Thyroid gland (tissue), 4 donors: ENCODE data around the gene ZNF85. TPM values are rescaled to one million over a fixed set of nuclear protein-coding genes. Genes with fewer than 3 reads are reported as not detected.
"Not testable (repeated sequence)": the region's sequence is repeated elsewhere in the genome, so short reads cannot be mapped to it uniquely, and the experiment has no call there.

Source experiments
- DNase-seq, 2 donors: peaks; one replicate each; pipeline ENCODE4 v3.0.0-alpha.2; 2019
- H3K27ac ChIP-seq, 3 donors: fragments of 200-600 bp; sonication (generic); 1 replicate in 2 of 3; 2 replicates in 1 of 3; pipeline ENCODE4 v1.5.1; 2016 to 2019; ENCODE audit warnings: mild to moderate bottlenecking in 1 of 3, moderate library complexity in 1 of 3
- H3K27me3 ChIP-seq: fragments of 200-600 bp; sonication (generic); one replicate; pipeline ENCODE4 v1.5.1; 2019
- H3K36me3 ChIP-seq, 2 donors: fragments of 200-600 bp; sonication (generic); one replicate each; pipeline ENCODE4 v1.5.1; 2016 to 2019
- H3K4me1 ChIP-seq, 2 donors: fragments of 200-600 bp; sonication (generic); one replicate each; pipeline ENCODE4 v1.5.1; 2017 to 2019
- H3K4me3 ChIP-seq, 3 donors: fragments of 200-600 bp; sonication (generic); replicated peaks in 1 of 3; 1 replicate in 2 of 3; 2 replicates in 1 of 3; pipeline ENCODE4 v1.5.1; 2016; ENCODE audit warnings: mild to moderate bottlenecking in 1 of 3
- H3K9me3 ChIP-seq: fragments of 200-600 bp; sonication (generic); one replicate; pipeline ENCODE4 v1.5.1; 2017
- POLR2A ChIP-seq, 2 donors: fragments of 450-650 bp; IDR thresholded peaks; one replicate each; pipeline ENCODE4 v1.6.1; 2017; ENCODE audit warnings: antibody characterized with exemption in 2 of 2, mild to moderate bottlenecking in 2 of 2, moderate library complexity in 1 of 2
- WGBS, 2 donors: methylation state at CpG; one replicate each; pipeline ENCODE4 v1.1.5; 2017; 5-methylcytosine and 5-hydroxymethylcytosine counted together
- intact Hi-C: fragments of 100-400 bp; cut with DNase I; formaldehyde crosslinking; loops from one replicate; pipeline ENCODE4 v1.15.1; 2023
- total RNA-seq, 4 donors: library from RNA; depleted of rRNA; stranded (reverse); fragments of >200 nt; gene quantifications; one replicate each; pipeline ENCODE4 v1.2.3, GENCODE V29; 2016
- TF ChIP-seq, protein P1 (sequence below), 6 experiments: fragments of 200-600 bp in 3 of 6; fragments of 450-650 bp in 3 of 6; sonication (generic) in 3 of 6; IDR thresholded peaks; one replicate each; pipeline ENCODE4 v1.5.1; 2016 to 2019; ENCODE audit warnings: antibody characterized with exemption in 6 of 6, mild to moderate bottlenecking in 2 of 6, inconsistent platforms in 1 of 6, moderate library complexity in 1 of 6

Gene ZNF85
- total RNA-seq, 4 donors from 2014 or later: 12.5 to 30.3 (median 22.5) TPM

DNA sequence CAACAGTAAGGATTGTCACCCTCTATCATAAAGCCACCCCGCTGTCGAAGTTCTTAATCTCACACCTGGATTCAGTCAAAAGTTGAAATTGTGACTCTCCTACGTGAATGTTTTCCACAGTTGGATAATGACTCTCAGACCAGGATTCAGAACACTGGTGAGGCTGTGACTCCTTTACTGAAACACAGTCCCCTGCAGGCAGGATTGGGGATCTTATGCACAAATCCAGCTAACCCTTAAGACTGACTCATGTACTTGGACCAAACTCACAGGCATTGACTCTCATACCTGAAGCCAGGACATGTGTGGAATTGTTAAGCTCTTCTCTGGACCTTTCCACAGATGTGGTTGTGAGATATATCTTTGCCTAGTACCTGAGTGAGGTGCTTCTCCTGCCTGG lies 46.8 kb downstream of the ZNF85 start:
- H3K27me3 ChIP-seq: no peaks in the 10 kb centered on the region
- no peak for DNase-seq

DNA sequence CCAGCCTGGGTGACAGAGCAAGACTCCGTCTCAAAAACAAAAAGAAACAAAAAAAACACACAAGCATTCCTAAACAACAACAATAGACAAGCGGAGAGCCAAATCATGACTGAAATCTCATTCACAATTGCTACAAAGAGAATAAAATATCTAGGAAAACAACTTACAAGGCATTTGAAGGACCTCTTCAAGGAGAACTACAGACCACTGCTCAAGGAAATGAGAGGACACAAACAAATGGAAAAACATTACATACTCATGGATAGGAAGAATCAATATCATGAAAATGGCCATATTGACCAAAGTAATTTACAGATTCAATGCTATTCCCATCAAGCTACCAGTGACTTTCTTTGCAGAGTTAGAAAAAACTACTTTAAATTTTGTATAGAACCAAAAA lies 69.7 kb downstream of the ZNF85 start:
- 96% methylated on average over 2 of the region's 2 CpGs for WGBS, 2 donors
- H3K4me1 ChIP-seq, H3K36me3 ChIP-seq, intact Hi-C loops, H3K4me3 ChIP-seq, H3K27me3 ChIP-seq, DNase-seq, H3K9me3 ChIP-seq, H3K27ac ChIP-seq: not testable (repeated sequence)

More for the DNA sequence above, 46.8 kb downstream of the ZNF85 start:
- TF ChIP-seq, protein P1, sequence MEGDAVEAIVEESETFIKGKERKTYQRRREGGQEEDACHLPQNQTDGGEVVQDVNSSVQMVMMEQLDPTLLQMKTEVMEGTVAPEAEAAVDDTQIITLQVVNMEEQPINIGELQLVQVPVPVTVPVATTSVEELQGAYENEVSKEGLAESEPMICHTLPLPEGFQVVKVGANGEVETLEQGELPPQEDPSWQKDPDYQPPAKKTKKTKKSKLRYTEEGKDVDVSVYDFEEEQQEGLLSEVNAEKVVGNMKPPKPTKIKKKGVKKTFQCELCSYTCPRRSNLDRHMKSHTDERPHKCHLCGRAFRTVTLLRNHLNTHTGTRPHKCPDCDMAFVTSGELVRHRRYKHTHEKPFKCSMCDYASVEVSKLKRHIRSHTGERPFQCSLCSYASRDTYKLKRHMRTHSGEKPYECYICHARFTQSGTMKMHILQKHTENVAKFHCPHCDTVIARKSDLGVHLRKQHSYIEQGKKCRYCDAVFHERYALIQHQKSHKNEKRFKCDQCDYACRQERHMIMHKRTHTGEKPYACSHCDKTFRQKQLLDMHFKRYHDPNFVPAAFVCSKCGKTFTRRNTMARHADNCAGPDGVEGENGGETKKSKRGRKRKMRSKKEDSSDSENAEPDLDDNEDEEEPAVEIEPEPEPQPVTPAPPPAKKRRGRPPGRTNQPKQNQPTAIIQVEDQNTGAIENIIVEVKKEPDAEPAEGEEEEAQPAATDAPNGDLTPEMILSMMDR (IDR thresholded peaks at IDR 0.05): no peak
- TF ChIP-seq POLR2A (IDR thresholded peaks at IDR 0.05): no peak
- no peaks in the 10 kb centered on the region for H3K36me3 ChIP-seq
- H3K27ac ChIP-seq: no peak overlapping the region
- intact Hi-C loops: no loop called here
- no peak overlapping the region for H3K4me3 ChIP-seq
- no peaks in the 10 kb centered on the region for H3K9me3 ChIP-seq
- H3K4me1 ChIP-seq: no peaks in the 10 kb centered on the region
- 92 to 98% methylated on average over 3 of the region's 3 CpGs for WGBS, 2 donors

DNA sequence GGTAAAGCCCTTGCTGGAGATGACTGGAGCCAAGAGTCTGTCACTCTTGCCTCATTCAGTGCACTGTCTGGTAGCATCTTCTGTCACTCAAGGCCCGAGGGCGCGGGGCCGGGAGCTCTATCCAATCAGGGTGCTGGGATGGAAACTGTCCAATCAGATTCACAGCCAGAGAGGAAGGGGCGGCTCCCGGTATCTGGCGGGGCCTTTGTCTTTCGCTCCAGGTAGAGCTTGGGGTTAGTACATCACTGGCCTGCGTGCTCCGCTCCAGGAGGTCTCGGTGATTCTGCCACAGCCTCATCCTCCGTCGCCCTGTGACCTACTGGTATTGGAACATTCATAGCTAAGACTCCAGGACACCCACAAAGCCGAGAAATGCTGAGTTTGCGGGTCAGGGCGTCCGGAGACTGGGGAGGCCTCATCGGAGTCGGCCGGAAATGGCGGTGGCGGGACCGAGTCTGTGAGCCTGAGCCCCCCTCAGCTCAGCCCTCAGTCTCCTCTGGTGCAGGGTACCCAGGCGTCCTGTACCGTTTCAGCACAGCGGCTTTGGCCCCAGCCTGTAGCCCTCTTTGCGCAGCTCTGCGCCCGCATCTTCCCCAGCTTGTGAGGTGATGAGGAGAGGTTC lies 76.8 kb downstream of the ZNF85 start:
- peak; percentile 92 to 95 for DNase-seq
- Histone ChIP-seq H3K4me1 (peaks cover 3 to 5% of the 10 kb centered on the region in 2 donors), H3K36me3 (no peaks in the 10 kb centered on the region), H3K9me3 (no peaks in the 10 kb centered on the region), H3K27ac (no peak overlapping the region), H3K27me3 (no peaks in the 10 kb centered on the region), H3K4me3 (peak overlapping the region in 2 of 3 donors; percentile 14 to 36)
- no peak for TF ChIP-seq POLR2A (IDR thresholded peaks at IDR 0.05)
- TF ChIP-seq, protein P1 (IDR thresholded peaks at IDR 0.05): no peak
- intact Hi-C loops: no loop called here
- WGBS, 2 donors: 1 to 11% methylated on average over 18 to 26 of the region's 29 CpGs

Other genes starting within 250 kb of the ZNF85 start
- 10 to 100 TPM; 12.3 to 22.1 (median 14.4) TPM for gene ZNF66, start 146.9 kb upstream of the ZNF85 start, total RNA-seq
- gene ZNF430, start 97.4 kb downstream of the ZNF85 start, total RNA-seq: 10 to 100 TPM; 22.8 to 67.1 (median 44.1) TPM
- 10 to 100 TPM; 21.1 to 47.1 (median 34.6) TPM for gene ZNF714, start 159.0 kb downstream of the ZNF85 start, total RNA-seq
- 10 to 100 TPM; 22.7 to 29.6 (median 24.2) TPM for gene ZNF431, start 218.8 kb downstream of the ZNF85 start, total RNA-seq